Transverse colon (tissue), 4 donors: Measurements from ENCODE around the gene IRF5. TPM values are rescaled to one million over a fixed set of nuclear protein-coding genes. Genes with fewer than 3 reads are reported as not detected.

ENCODE experiments used
- DNase-seq: peaks from one replicate; pipeline ENCODE4 v3.0.0-alpha.2; 2019
- H3K27ac ChIP-seq, 4 donors: fragments of 200-600 bp; sonication (generic); 2 replicates each; pipeline ENCODE4 v1.5.1; 2016 to 2018; ENCODE audit warnings: inconsistent platforms in 4 of 4
- H3K27me3 ChIP-seq: fragments of 200-600 bp; sonication (generic); 2 replicates; pipeline ENCODE4 v1.5.1; 2017; ENCODE audit warnings: inconsistent platforms
- H3K36me3 ChIP-seq, 4 donors: fragments of 200-600 bp; sonication (generic); 2 replicates each; pipeline ENCODE4 v1.5.1; 2017 to 2019; ENCODE audit warnings: inconsistent platforms in 4 of 4
- H3K4me1 ChIP-seq, 4 donors: fragments of 200-600 bp; sonication (generic); 2 replicates each; pipeline ENCODE4 v1.5.1; 2017 to 2020; ENCODE audit warnings: inconsistent platforms in 4 of 4
- H3K4me3 ChIP-seq, 4 donors: fragments of 200-600 bp; sonication (generic); 1 replicate in 1 of 4; 2 replicates in 3 of 4; pipeline versions ENCODE4 v1.5.1 to v1.6.1; 2017 to 2019; ENCODE audit warnings: inconsistent platforms in 4 of 4
- H3K9me3 ChIP-seq, 2 donors: fragments of 200-600 bp; sonication (generic); 2 replicates each; pipeline ENCODE4 v1.5.1; 2017 to 2019; ENCODE audit warnings: inconsistent platforms in 2 of 2
- EP300 ChIP-seq: sonication (generic); formaldehyde crosslinking; IDR thresholded peaks from one replicate; pipeline ENCODE4 v1.6.1; 2017; ENCODE audit warnings: antibody characterized with exemption, low read depth
- POLR2A ChIP-seq: fragments of 450-650 bp; IDR thresholded peaks from one replicate; pipeline ENCODE4 v1.6.1; 2016; ENCODE audit warnings: antibody characterized with exemption, mild to moderate bottlenecking, moderate library complexity
- POLR2AphosphoS5 ChIP-seq, 3 donors: sonication (generic); formaldehyde crosslinking; IDR thresholded peaks; one replicate each; pipeline ENCODE4 v1.6.1; 2016; ENCODE audit warnings: antibody characterized with exemption in 3 of 3
- WGBS, 2 donors: methylation state at CpG; one replicate each; pipeline ENCODE4 v1.1.5; 2018; ENCODE audit warnings: low coverage in 1 of 2; 5-methylcytosine and 5-hydroxymethylcytosine counted together
- in situ Hi-C, 4 donors: fragments of 200-750 bp; cut with MboI; loops; one replicate each; pipeline versions ENCODE4 v1.15.0 to v1.15.1; 2017; ENCODE audit warnings: low sequenced_read_pairs in 3 of 4, low pct_ligation_motif_present in 1 of 4, low pct_unique_long_range_greater_than_20kb in 1 of 4
- intact Hi-C: fragments of 100-400 bp; cut with DNase I; formaldehyde crosslinking; loops from one replicate; pipeline ENCODE4 v1.15.1; 2023; ENCODE audit warnings: low total_unique reads
- total RNA-seq, 4 donors: library from RNA; depleted of rRNA; stranded (reverse); fragments of >200 nt; gene quantifications; one replicate each; pipeline ENCODE4 v1.1.0, GENCODE V29; 2016
- TF ChIP-seq, protein P1 (sequence below), 5 experiments: fragments of 200-600 bp in 3 of 5; fragments of 450-650 bp in 2 of 5; sonication (generic) in 3 of 5; IDR thresholded peaks; 1 replicate in 2 of 5; 2 replicates in 3 of 5; pipeline ENCODE4 v1.5.1; 2016 to 2017; ENCODE audit warnings: antibody characterized with exemption in 5 of 5, inconsistent platforms in 3 of 5, mild to moderate bottlenecking in 2 of 5, moderate library complexity in 1 of 5

The IRF5 gene
- total RNA-seq, 4 donors from 2014 or later, result 2.2 to 10.0 (median 6.2) TPM

- no peak overlapping the region for H3K27ac ChIP-seq
- no peaks in the 10 kb centered on the region for H3K4me1 ChIP-seq
- intact Hi-C loops, result no loop called here
- WGBS, 2 donors, result 88% methylated on average over 11 of the region's 12 CpGs; no CpG with 5 or more reads in 1 of the 2 donors
- peaks cover 0 to under 1% (median 0%) of the 10 kb centered on the region in 4 donors for H3K36me3 ChIP-seq
- TF ChIP-seq EP300 (no peak), POLR2A (no peak)
- DNase-seq, result no peak
- no peaks in the 10 kb centered on the region for H3K9me3 ChIP-seq
- H3K27me3 ChIP-seq, result no peaks in the 10 kb centered on the region
- in situ Hi-C loops, result no loop called here
- no peak overlapping the region for H3K4me3 ChIP-seq
Measured at GRCh38 chr7:128948312-128948973, 10.7 kb downstream of the IRF5 start.

DNA sequence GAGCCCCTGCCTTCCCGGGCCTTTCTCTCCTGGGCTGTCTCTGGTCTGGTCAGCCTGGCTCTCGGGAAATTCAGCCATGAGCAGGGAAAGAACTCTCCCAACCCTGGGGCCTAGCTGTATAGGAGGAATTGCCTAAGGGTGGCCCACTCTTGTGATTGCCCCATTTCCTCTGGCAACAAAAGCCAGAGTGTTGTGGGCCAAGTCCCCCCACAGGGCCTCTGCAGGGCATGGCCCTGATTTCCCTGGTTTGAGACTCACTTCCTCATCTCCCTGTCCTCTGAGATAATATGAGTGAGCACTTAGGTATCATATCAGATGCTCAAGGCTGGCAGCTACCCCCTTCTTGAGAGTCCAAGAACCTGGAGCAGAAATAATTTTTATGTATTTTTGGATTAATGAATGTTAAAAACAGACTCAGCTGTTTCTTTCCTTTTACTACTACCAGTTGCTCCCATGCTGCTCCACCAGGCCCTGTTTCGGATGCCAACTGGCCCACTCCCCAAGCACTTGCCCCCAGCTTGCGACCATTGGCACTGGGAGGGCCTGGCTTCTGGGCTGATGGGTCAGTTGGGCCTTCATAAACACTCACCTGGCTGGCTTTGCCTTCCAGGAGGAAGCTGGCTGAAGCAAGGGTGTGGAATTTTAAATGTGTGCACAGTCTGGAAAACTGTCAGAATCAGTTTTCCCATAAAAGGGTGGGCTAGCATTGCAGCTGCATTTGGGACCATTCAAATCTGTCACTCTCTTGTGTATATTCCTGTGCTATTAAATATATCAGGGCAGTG lies 11.4 kb downstream of the IRF5 start:
- Histone ChIP-seq H3K27ac (no peak overlapping the region), H3K36me3 (peaks cover 0 to 8% (median 3%) of the 10 kb centered on the region in 4 donors), H3K27me3 (no peaks in the 10 kb centered on the region), H3K4me1 (no peaks in the 10 kb centered on the region), H3K4me3 (no peak overlapping the region), H3K9me3 (no peaks in the 10 kb centered on the region)
- WGBS, 2 donors, result 88% methylated on average over 4 of the region's 4 CpGs; no CpG with 5 or more reads in 1 of the 2 donors
- DNase-seq, result no peak
- in situ Hi-C loops (no loop called here), intact Hi-C loops (no loop called here)
- TF ChIP-seq EP300, result no peak

DNA sequence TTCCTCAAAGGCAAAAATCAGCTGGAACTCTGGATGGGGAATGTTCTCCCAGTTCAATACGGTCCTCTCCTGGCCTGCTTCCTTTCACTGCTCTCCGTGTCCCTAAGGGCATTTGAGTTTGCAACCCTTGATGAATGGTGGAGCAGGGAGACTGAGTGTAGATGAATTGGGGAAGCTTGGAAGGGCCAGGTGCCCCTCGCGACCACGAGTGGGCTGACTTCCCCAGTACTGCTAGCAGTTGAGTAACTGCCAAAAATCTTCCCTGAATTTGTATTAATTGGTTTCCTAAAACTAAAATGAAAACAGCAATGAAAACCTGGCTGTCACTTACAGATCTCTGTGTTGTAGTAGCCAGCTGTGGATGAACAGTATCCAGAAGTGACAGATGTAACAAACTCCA lies 13.6 kb downstream of the IRF5 start:
- DNase-seq, result no peak
- Histone ChIP-seq H3K9me3 (no peaks in the 10 kb centered on the region), H3K4me1 (no peaks in the 10 kb centered on the region), H3K27me3 (no peaks in the 10 kb centered on the region), H3K27ac (no peak overlapping the region), H3K36me3 (peaks cover 0 to 29% (median 9%) of the 10 kb centered on the region in 4 donors), H3K4me3 (no peak overlapping the region)
- in situ Hi-C loops (loop anchor here in 1 of 4 donors (25.0 kb wide), 2 partner anchors 89 to 136 kb away; partner anchors contain the start of gene ATP6V1F), intact Hi-C loops (no loop called here)
- TF ChIP-seq POLR2AphosphoS5 (IDR thresholded peaks at IDR 0.05) (no peak), POLR2A (no peak), EP300 (no peak)
- TF ChIP-seq, protein P1, sequence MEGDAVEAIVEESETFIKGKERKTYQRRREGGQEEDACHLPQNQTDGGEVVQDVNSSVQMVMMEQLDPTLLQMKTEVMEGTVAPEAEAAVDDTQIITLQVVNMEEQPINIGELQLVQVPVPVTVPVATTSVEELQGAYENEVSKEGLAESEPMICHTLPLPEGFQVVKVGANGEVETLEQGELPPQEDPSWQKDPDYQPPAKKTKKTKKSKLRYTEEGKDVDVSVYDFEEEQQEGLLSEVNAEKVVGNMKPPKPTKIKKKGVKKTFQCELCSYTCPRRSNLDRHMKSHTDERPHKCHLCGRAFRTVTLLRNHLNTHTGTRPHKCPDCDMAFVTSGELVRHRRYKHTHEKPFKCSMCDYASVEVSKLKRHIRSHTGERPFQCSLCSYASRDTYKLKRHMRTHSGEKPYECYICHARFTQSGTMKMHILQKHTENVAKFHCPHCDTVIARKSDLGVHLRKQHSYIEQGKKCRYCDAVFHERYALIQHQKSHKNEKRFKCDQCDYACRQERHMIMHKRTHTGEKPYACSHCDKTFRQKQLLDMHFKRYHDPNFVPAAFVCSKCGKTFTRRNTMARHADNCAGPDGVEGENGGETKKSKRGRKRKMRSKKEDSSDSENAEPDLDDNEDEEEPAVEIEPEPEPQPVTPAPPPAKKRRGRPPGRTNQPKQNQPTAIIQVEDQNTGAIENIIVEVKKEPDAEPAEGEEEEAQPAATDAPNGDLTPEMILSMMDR (IDR thresholded peaks at IDR 0.05), result no peak
- WGBS, 2 donors, result 85% methylated on average over 5 of the region's 5 CpGs; no CpG with 5 or more reads in 1 of the 2 donors

- TF ChIP-seq POLR2A, result no peak
- Histone ChIP-seq H3K27me3 (no peaks in the 10 kb centered on the region), H3K27ac (no peak overlapping the region), H3K4me1 (no peaks in the 10 kb centered on the region), H3K9me3 (no peaks in the 10 kb centered on the region), H3K36me3 (peaks cover 0 to 41% (median 12%) of the 10 kb centered on the region in 4 donors), H3K4me3 (no peak overlapping the region)
- intact Hi-C loops, result no loop called here
- WGBS, 2 donors, result 82 to 83% methylated on average over 1 to 2 of the region's 2 CpGs
- no peak for DNase-seq
- in situ Hi-C loops, result loop anchor here in 1 of 4 donors (25.0 kb wide), 2 partner anchors 92 to 133 kb away; partner anchors contain the start of gene ATP6V1F
Measured at GRCh38 chr7:128954150-128954549, 16.4 kb downstream of the IRF5 start.

DNA sequence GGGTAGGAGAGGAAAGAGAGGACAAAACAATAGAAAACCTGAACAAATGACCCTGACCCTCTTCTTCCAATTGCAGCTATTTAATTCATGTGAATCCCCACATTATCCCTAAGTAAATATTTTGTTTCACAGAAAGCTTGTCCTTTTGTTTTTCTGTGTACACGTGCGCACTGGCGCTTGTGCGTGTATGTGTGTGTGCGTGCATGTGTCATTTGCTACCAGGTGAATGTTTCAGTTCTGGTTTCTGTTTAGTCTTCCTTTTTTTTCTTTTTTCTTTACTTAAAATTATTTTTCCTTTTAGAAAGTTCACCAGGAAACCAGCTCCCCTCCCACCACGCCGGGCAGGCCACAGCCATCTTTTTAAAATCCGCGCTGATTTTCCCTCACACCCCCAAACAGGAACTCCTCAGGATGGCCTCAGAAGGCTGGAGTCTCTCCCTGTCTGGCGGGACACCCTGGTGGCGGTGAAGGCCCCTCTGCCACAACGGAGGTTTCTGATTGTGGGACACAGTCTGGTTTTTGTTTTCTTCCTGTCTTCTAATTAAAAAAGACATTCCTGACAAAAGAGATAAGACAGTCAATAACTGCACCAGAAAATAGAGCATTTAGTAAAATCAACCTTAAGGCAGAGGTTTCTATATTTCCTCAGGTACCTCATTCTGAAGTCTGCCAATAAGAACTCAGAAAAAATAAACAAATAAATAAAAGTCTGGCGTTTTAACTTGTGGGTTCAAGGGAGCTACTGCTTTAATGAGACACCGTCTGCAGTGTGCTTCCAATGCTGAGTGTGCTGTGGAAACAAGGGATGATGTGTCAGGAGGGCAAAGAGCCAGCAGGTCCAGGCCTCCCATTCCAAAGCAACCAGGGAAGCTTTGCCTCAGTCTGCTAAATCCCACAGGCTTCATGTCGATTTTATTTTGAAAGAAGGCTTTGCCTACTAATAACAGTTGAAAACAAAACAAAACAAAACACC lies 17.4 kb downstream of the IRF5 start:
- Histone ChIP-seq H3K27ac (no peak overlapping the region), H3K4me3 (no peak overlapping the region), H3K9me3 (no peaks in the 10 kb centered on the region), H3K36me3 (peaks cover 0 to 41% (median 14%) of the 10 kb centered on the region in 4 donors), H3K4me1 (no peaks in the 10 kb centered on the region), H3K27me3 (no peaks in the 10 kb centered on the region)
- WGBS, 2 donors, result 66 to 73% methylated on average over 13 to 15 of the region's 15 CpGs
- no peak for DNase-seq
- TF ChIP-seq EP300 (no peak), POLR2AphosphoS5 (IDR thresholded peaks at IDR 0.05) (no peak), POLR2A (no peak)
- TF ChIP-seq, protein P1 (IDR thresholded peaks at IDR 0.05), result no peak
- in situ Hi-C loops (loop anchor here in 1 of 4 donors (25.0 kb wide), 2 partner anchors 93 to 132 kb away; partner anchors contain the start of gene ATP6V1F), intact Hi-C loops (no loop called here)
